ENCODE measurements around the gene ERVFRD-1. TPM values are rescaled to one million over a fixed set of nuclear protein-coding genes. Genes with fewer than 3 reads are reported as not detected.

ERVFRD-1 gene
- total and polyA plus RNA-seq, 2 of the 13 experiments (the other 11 are each of a cell fraction or from before 2014, with no cell fraction given), result not detected

DNA sequence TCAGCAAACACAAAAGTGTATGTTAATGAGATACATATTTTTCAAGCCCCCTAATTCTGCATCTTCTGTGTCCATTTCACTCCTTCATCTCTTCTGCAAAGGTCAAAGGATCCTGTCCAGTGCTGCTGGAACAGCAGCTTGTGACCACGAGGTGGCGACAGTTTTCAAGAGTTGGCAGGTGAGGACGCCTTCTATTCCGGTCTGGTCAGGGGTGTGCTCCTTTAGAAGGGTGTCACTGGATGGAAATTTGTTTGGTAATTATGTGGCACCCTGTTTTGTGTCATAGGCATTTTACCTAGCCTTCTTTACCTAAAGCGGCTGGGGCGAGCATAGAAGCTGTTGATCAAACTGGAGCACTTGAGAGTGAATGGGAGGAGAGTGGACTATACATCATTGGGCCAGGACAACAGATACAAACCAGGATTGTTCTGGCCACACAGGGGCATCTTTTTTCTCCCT lies 32.9 kb upstream of the ERVFRD-1 start (continued):
- TF ChIP-seq NONO (IDR thresholded peaks at IDR 0.05) (no peak), NONO (CRISPR knock-in tag; conservative IDR thresholded peaks at IDR 0.05) (peak; percentile 34; the same call in 1 of the 2 replicates), HOXA9 (CRISPR knock-in tag; IDR thresholded peaks at IDR 0.05; ENCODE audit: borderline replicate concordance) (no peak), ZNF7 (CRISPR knock-in tag; IDR thresholded peaks at IDR 0.05) (no peak), ZNF224 (CRISPR knock-in tag; IDR thresholded peaks at IDR 0.05) (no peak), ZNF543 (CRISPR knock-in tag; IDR thresholded peaks at IDR 0.05) (no peak), GFI1 (CRISPR knock-in tag; IDR thresholded peaks at IDR 0.05; ENCODE audit: borderline replicate concordance) (no peak), MIER3 (CRISPR knock-in tag; IDR thresholded peaks at IDR 0.05; ENCODE audit: borderline replicate concordance) (peak; percentile 23; the same call in 1 of the 2 replicates), GZF1 (CRISPR knock-in tag; IDR thresholded peaks at IDR 0.05) (no peak), GATA4 (IDR thresholded peaks at IDR 0.05; ENCODE audit: borderline replicate concordance, low read depth) (no peak), TEAD2 (CRISPR knock-in tag; IDR thresholded peaks at IDR 0.05) (no peak), ZNF260 (CRISPR knock-in tag; IDR thresholded peaks at IDR 0.05; ENCODE audit: borderline replicate concordance, low read depth) (no peak), SALL1 (CRISPR knock-in tag; IDR thresholded peaks at IDR 0.05) (peak; percentile 65), ZNF333 (CRISPR knock-in tag; IDR thresholded peaks at IDR 0.05; ENCODE audit: borderline replicate concordance) (no peak), IRF2 (CRISPR knock-in tag; IDR thresholded peaks at IDR 0.05) (peak; percentile 69), KMT2B (CRISPR knock-in tag; IDR thresholded peaks at IDR 0.05) (no peak), TAF15 (IDR thresholded peaks at IDR 0.05; ENCODE audit: low read depth, low read length, poor library complexity, severe bottlenecking) (no peak), ZNF816 (CRISPR knock-in tag; IDR thresholded peaks at IDR 0.05; ENCODE audit: borderline replicate concordance) (no peak), CSRNP1 (CRISPR knock-in tag; IDR thresholded peaks at IDR 0.05) (no peak), ZNF276 (CRISPR knock-in tag; IDR thresholded peaks at IDR 0.05; ENCODE audit: low read depth) (0 out of 2 replicates have a peak, but pooled peaks have one; percentile 37), EEA1 (CRISPR knock-in tag; IDR thresholded peaks at IDR 0.05; ENCODE audit: borderline replicate concordance) (no peak)
- TF ChIP-seq, protein P1, sequence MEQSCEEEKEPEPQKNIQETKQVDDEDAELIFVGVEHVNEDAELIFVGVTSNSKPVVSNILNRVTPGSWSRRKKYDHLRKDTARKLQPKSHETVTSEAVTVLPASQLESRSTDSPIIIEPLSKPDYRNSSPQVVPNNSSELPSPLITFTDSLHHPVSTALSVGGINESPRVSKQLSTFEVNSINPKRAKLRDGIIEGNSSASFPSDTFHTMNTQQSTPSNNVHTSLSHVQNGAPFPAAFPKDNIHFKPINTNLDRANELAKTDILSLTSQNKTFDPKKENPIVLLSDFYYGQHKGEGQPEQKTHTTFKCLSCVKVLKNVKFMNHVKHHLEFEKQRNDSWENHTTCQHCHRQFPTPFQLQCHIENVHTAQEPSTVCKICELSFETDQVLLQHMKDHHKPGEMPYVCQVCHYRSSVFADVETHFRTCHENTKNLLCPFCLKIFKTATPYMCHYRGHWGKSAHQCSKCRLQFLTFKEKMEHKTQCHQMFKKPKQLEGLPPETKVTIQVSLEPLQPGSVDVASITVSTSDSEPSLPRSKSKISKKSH (CRISPR knock-in tag; IDR thresholded peaks at IDR 0.05; ENCODE audit: borderline replicate concordance), result no peak
- TF ChIP-seq, protein P2, sequence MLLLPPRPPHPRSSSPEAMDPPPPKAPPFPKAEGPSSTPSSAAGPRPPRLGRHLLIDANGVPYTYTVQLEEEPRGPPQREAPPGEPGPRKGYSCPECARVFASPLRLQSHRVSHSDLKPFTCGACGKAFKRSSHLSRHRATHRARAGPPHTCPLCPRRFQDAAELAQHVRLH (CRISPR knock-in tag; IDR thresholded peaks at IDR 0.05; ENCODE audit: borderline replicate concordance, low read depth), result 0 out of 2 replicates have a peak, but pooled peaks have one; percentile 34
- TF ChIP-seq, protein P3, sequence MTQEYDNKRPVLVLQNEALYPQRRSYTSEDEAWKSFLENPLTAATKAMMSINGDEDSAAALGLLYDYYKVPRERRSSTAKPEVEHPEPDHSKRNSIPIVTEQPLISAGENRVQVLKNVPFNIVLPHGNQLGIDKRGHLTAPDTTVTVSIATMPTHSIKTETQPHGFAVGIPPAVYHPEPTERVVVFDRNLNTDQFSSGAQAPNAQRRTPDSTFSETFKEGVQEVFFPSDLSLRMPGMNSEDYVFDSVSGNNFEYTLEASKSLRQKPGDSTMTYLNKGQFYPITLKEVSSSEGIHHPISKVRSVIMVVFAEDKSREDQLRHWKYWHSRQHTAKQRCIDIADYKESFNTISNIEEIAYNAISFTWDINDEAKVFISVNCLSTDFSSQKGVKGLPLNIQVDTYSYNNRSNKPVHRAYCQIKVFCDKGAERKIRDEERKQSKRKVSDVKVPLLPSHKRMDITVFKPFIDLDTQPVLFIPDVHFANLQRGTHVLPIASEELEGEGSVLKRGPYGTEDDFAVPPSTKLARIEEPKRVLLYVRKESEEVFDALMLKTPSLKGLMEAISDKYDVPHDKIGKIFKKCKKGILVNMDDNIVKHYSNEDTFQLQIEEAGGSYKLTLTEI (CRISPR knock-in tag; conservative IDR thresholded peaks at IDR 0.05), result no peak

All from HepG2 (cell line).